GM23338 (cell line): Measurements from ENCODE around the gene AFF2.

Source experiments
- CREB1 ChIP-seq: fragments of 250-450 bp; sonication (Bioruptor Pico); IDR thresholded peaks from 2 replicates; pipeline ENCODE4 v1.5.0; 2020; ENCODE audit warnings: low read depth, mild to moderate bottlenecking, moderate library complexity
- EZH2 ChIP-seq: fragments of 200-600 bp; sonication (generic); IDR thresholded peaks from one replicate; pipeline ENCODE4 v1.8.0; 2017; ENCODE audit warnings: antibody characterized with exemption, mild to moderate bottlenecking, low read depth; ENCODE audit not compliant: unreplicated experiment
- POLR2AphosphoS5 ChIP-seq: IDR thresholded peaks from 2 replicates; pipeline ENCODE4 v1.6.1; 2016; ENCODE audit warnings: antibody characterized with exemption, low read depth
- STAT1 ChIP-seq: IDR thresholded peaks from one replicate; pipeline ENCODE4 v1.6.1; 2016; ENCODE audit warnings: antibody characterized with exemption; ENCODE audit not compliant: unreplicated experiment
- TF ChIP-seq, protein P1 (sequence below), 2 experiments: fragments of 200-600 bp in 1 of 2; sonication (generic) in 1 of 2; conservative IDR thresholded peaks; 2 replicates each; pipeline versions ENCODE4 v1.5.1 to v1.6.1; 2016 to 2017; ENCODE audit warnings: antibody characterized with exemption in 2 of 2, low read depth in 2 of 2, mild to moderate bottlenecking in 2 of 2, moderate library complexity in 1 of 2

- TF ChIP-seq, protein P1, sequence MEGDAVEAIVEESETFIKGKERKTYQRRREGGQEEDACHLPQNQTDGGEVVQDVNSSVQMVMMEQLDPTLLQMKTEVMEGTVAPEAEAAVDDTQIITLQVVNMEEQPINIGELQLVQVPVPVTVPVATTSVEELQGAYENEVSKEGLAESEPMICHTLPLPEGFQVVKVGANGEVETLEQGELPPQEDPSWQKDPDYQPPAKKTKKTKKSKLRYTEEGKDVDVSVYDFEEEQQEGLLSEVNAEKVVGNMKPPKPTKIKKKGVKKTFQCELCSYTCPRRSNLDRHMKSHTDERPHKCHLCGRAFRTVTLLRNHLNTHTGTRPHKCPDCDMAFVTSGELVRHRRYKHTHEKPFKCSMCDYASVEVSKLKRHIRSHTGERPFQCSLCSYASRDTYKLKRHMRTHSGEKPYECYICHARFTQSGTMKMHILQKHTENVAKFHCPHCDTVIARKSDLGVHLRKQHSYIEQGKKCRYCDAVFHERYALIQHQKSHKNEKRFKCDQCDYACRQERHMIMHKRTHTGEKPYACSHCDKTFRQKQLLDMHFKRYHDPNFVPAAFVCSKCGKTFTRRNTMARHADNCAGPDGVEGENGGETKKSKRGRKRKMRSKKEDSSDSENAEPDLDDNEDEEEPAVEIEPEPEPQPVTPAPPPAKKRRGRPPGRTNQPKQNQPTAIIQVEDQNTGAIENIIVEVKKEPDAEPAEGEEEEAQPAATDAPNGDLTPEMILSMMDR (conservative IDR thresholded peaks at IDR 0.05; ENCODE audit: low read depth in 2 of 2) = no peak
- TF ChIP-seq EZH2 = no peak
- no peak for TF ChIP-seq STAT1
- TF ChIP-seq CREB1 (CRISPR knock-in tag) = no peak
- no peak for TF ChIP-seq POLR2AphosphoS5
These were observed 79.6 kb downstream of the AFF2 start for GRCh38 chrX:148580016-148580415.
